K562 (cell line): ENCODE data around the gene KIF26A. TPM values are rescaled to one million over a fixed set of nuclear protein-coding genes. Genes with fewer than 3 reads are reported as not detected.

Source experiments
- HDAC6 ChIP-seq: IDR thresholded peaks from 2 replicates; pipeline ENCODE4 v1.6.1; 2012; ENCODE audit warnings: low read depth, mild to moderate bottlenecking, control low read depth, inconsistent platforms, low read length, moderate library complexity
- MTF1 ChIP-seq: fragments of 250-450 bp; sonication (Bioruptor Pico); IDR thresholded peaks from 2 replicates; pipeline ENCODE4 v1.9.0; 2021; ENCODE audit warnings: moderate library complexity, mild to moderate bottlenecking, inconsistent platforms, borderline replicate concordance
- ZNF12 ChIP-seq: sonication (generic); formaldehyde crosslinking; IDR thresholded peaks from 2 replicates; pipeline ENCODE4 v1.4.0; 2020; ENCODE audit warnings: mild to moderate bottlenecking, missing genetic modification reagents
- ZNF507 ChIP-seq: conservative IDR thresholded peaks from 2 replicates; pipeline ENCODE4 v1.6.1; 2017; ENCODE audit warnings: missing genetic modification characterization, missing compliant biosample characterization
- polyA plus RNA-seq, 8 experiments: library from polyadenylated mRNA; depleted of rRNA in 4 of 8; stranded (reverse) in 5 of 8; unstranded in 3 of 8; fragments of >200 nt; fragmentation: Nextera tagmentation in 2 of 8; fragmentation: Illumina TruSeq in 1 of 8; extraction: Ambion mirVana in 2 of 8; extraction: Trizol in 1 of 8; gene quantifications; 2 replicates each; pipeline versions ENCODE4 v1.2.1 to v1.2.3, GENCODE V29; 2011 to 2014; ENCODE audit warnings: inconsistent platforms in 1 of 8, missing spikeins in 1 of 8
- total RNA-seq, 7 experiments: library from RNA; depleted of rRNA in 6 of 7; stranded (reverse); fragments of >200 nt in 6 of 7; fragmentation: Illumina TruSeq in 2 of 7; extraction: Trizol in 2 of 7; gene quantifications; 2 replicates each; pipeline versions ENCODE4 v1.2.1 to v1.2.3, GENCODE V29; 2011 to 2021; ENCODE audit warnings: low replicate concordance in 1 of 7
- TF ChIP-seq, protein P1 (sequence below): sonication (generic); formaldehyde crosslinking; IDR thresholded peaks from 2 replicates; pipeline ENCODE4 v1.8.1; 2023; ENCODE audit warnings: mild to moderate bottlenecking, missing genetic modification reagents
- TF ChIP-seq, protein P2 (sequence below): fragments of 450-650 bp; formaldehyde crosslinking; IDR thresholded peaks from 2 replicates; pipeline ENCODE4 v1.4.0; 2020; ENCODE audit warnings: mild to moderate bottlenecking, moderate library complexity

The KIF26A gene
- total and polyA plus RNA-seq, 9 of the 15 experiments (the other 6 are each of a cell fraction or from before 2014, with no cell fraction given) = 0.04 TPM; not detected in 8

DNA sequence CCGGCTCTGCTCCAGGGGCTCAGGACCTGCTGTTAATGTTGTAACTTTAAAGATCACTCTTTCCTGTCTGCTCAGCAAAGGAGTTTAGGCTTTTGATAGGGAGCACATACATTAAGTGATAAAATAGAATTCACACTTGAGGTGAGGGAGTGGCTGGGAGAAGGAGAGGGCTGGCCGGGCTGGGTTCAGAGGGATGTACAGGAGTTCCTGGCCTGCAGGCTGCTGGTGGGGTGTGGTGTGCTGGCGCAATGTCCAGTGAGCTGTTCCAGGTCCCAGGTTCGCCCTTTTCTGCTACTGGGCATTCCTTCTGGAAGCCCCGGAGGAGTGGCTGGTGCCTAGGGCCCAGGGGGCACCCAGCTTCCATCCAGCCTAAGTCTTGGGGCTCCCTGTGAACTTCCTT lies 17.8 kb downstream of the KIF26A start (continued):
- TF ChIP-seq ZNF12 (no peak), MTF1 (no peak), ZNF507 (no peak), HDAC6 (no peak)
- TF ChIP-seq, protein P1, sequence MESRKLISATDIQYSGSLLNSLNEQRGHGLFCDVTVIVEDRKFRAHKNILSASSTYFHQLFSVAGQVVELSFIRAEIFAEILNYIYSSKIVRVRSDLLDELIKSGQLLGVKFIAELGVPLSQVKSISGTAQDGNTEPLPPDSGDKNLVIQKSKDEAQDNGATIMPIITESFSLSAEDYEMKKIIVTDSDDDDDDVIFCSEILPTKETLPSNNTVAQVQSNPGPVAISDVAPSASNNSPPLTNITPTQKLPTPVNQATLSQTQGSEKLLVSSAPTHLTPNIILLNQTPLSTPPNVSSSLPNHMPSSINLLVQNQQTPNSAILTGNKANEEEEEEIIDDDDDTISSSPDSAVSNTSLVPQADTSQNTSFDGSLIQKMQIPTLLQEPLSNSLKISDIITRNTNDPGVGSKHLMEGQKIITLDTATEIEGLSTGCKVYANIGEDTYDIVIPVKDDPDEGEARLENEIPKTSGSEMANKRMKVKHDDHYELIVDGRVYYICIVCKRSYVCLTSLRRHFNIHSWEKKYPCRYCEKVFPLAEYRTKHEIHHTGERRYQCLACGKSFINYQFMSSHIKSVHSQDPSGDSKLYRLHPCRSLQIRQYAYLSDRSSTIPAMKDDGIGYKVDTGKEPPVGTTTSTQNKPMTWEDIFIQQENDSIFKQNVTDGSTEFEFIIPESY (CRISPR knock-in tag) = no peak
- TF ChIP-seq, protein P2, sequence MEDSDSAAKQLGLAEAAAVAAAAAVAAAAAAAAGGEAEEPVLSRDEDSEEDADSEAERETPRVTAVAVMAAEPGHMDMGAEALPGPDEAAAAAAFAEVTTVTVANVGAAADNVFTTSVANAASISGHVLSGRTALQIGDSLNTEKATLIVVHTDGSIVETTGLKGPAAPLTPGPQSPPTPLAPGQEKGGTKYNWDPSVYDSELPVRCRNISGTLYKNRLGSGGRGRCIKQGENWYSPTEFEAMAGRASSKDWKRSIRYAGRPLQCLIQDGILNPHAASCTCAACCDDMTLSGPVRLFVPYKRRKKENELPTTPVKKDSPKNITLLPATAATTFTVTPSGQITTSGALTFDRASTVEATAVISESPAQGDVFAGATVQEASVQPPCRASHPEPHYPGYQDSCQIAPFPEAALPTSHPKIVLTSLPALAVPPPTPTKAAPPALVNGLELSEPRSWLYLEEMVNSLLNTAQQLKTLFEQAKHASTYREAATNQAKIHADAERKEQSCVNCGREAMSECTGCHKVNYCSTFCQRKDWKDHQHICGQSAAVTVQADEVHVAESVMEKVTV (CRISPR knock-in tag) = no peak
